HG03432 (cell line): ENCODE results near the gene ADGRG1.
"Not testable (repeated sequence)": the region's sequence is repeated elsewhere in the genome, so short reads cannot be mapped to it uniquely, and the experiment has no call there.

ENCODE experiments used
- ATAC-seq: cut with Tn5 transposase; IDR thresholded peaks from one replicate; pipeline ENCODE4 v1.9.1; 2021; ENCODE audit warnings: mild to moderate bottlenecking, moderate library complexity; ENCODE audit not compliant: unreplicated experiment

The ADGRG1 gene

GRCh38 chr16:57665541-57665940 lies 37.1 kb downstream of the ADGRG1 start:
- ATAC-seq, result no peak

GRCh38 chr16:57666353-57667047 lies 38.1 kb downstream of the ADGRG1 start:
- no peak for ATAC-seq

- ATAC-seq, result no peak
Observed at GRCh38 chr16:57667048-57667525, 38.7 kb downstream of the ADGRG1 start.

GRCh38 chr16:57667526-57668262 lies 39.3 kb downstream of the ADGRG1 start:
- ATAC-seq, result no peak

- ATAC-seq, result no peak
Observed at GRCh38 chr16:57668263-57668571, 39.8 kb downstream of the ADGRG1 start, which contains the start of gene ADGRG3. Gene ADGRG3 (plus strand): TSS chr16:57668306. CDS start chr16:57668348, 42 bp downstream.

- ATAC-seq, result no peak
Observed at GRCh38 chr16:57668630-57669475, 40.4 kb downstream of the ADGRG1 start.

- no peak for ATAC-seq
Observed at GRCh38 chr16:57669476-57670162, 41.2 kb downstream of the ADGRG1 start.

GRCh38 chr16:57670196-57670595 lies 41.8 kb downstream of the ADGRG1 start:
- ATAC-seq, result no peak

GRCh38 chr16:57671451-57671850 lies 43.0 kb downstream of the ADGRG1 start:
- not testable (repeated sequence) for ATAC-seq

GRCh38 chr16:57672416-57672815 lies 44.0 kb downstream of the ADGRG1 start:
- no peak for ATAC-seq

- no peak for ATAC-seq
Observed at GRCh38 chr16:57672824-57673223, 44.4 kb downstream of the ADGRG1 start.

- no peak for ATAC-seq
Observed at GRCh38 chr16:57675741-57676551, 47.5 kb downstream of the ADGRG1 start.

GRCh38 chr16:57676553-57677085 lies 48.2 kb downstream of the ADGRG1 start:
- no peak for ATAC-seq

GRCh38 chr16:57677622-57678369 lies 49.4 kb downstream of the ADGRG1 start:
- ATAC-seq, result no peak

GRCh38 chr16:57679016-57679415 lies 50.6 kb downstream of the ADGRG1 start:
- no peak for ATAC-seq

- ATAC-seq, result no peak
Observed at GRCh38 chr16:57679767-57680482, 51.5 kb downstream of the ADGRG1 start.

GRCh38 chr16:57680842-57681375 lies 52.5 kb downstream of the ADGRG1 start:
- no peak for ATAC-seq
